ENCODE measurements around the gene C17orf75. TPM values are rescaled to one million over a fixed set of nuclear protein-coding genes. Genes with fewer than 3 reads are reported as not detected.
"Not testable (repeated sequence)": the region's sequence is repeated elsewhere in the genome, so short reads cannot be mapped to it uniquely, and the experiment has no call there.

The C17orf75 gene
- total and polyA plus RNA-seq, 2 of the 8 experiments (the other 6 are each of a cell fraction or from before 2014, with no cell fraction given), result 15.8 to 42.6 TPM

- POLR2A ChIA-PET (ENCODE audit: partially characterized antibody), result interaction anchor here (0.7 to 4.1 kb wide), 6 partner anchors 10 to 1256 kb away, joined by 3 to 17 read pairs (median 4); no protein-coding TSS in a partner anchor
- H3K4me2 ChIP-seq (ENCODE audit: insufficient read depth in 1 of 2, low read depth in 2 of 2, low read length in 2 of 2); H3K27me3 ChIP-seq (replicated peaks in 1 of 4; ENCODE audit: control insufficient read depth in 3 of 4, extremely low read depth in 1 of 4, insufficient read depth in 3 of 4, low read length in 3 of 4); H2BK120ac ChIP-seq (replicated peaks; ENCODE audit: low read depth, low read length); H4K20me1 ChIP-seq (replicated peaks in 1 of 2; ENCODE audit: control insufficient read depth in 1 of 2, insufficient read depth in 2 of 2, low read length in 2 of 2); H2BK15ac ChIP-seq (ENCODE audit: low read length); H3K23me2 ChIP-seq (ENCODE audit: low read depth, low read length); H4K8ac ChIP-seq (ENCODE audit: extremely low read depth, insufficient read depth, low read length); H3K18ac ChIP-seq (ENCODE audit: extremely low read depth, low read length); H3K23ac ChIP-seq (ENCODE audit: insufficient read length); H2BK12ac ChIP-seq (ENCODE audit: low read depth, low read length); H2AFZ ChIP-seq (ENCODE audit: low read length); H3K14ac ChIP-seq (ENCODE audit: insufficient read length); H3K9me3 ChIP-seq (ENCODE audit: insufficient read depth in 2 of 2, low read depth in 1 of 2, low read length in 1 of 2); H3K4me3 ChIP-seq (ENCODE audit: extremely low read depth in 1 of 4, insufficient read depth in 2 of 4, low read depth in 3 of 4, low read length in 4 of 4); H3K4me1 ChIP-seq (replicated peaks in 1 of 4; ENCODE audit: control insufficient read depth in 3 of 4, insufficient read depth in 4 of 4, low read length in 3 of 4); H3K9ac ChIP-seq (replicated peaks in 1 of 4; ENCODE audit: extremely low read depth in 1 of 4, low read depth in 3 of 4, low read length in 3 of 4); H3K4ac ChIP-seq (replicated peaks; ENCODE audit: insufficient read length, low read depth, low read length); H4K91ac ChIP-seq (replicated peaks; ENCODE audit: insufficient read length, low read length); H3K79me2 ChIP-seq (ENCODE audit: control insufficient read depth in 1 of 2, insufficient read depth in 2 of 2, low read length in 2 of 2); FAIRE-seq; H4K5ac ChIP-seq (ENCODE audit: insufficient read length, low read depth, low read length); DNase-seq (ENCODE audit: low read depth in 1 of 2, low spot score in 2 of 2); H2AK5ac ChIP-seq (ENCODE audit: low read depth, low read length); H3K36me3 ChIP-seq (ENCODE audit: control insufficient read depth in 2 of 4, insufficient read depth in 4 of 4, low read length in 3 of 4); H3K27ac ChIP-seq (ENCODE audit: low read depth, low read length); H3K79me1 ChIP-seq (ENCODE audit: low read depth, low read length); H3K56ac ChIP-seq (replicated peaks; ENCODE audit: insufficient read length, low read depth, low read length); H2BK5ac ChIP-seq (ENCODE audit: low read depth, low read length); H2BK20ac ChIP-seq (ENCODE audit: low read length); CTCF ChIA-PET (ENCODE audit: partially characterized antibody): not testable (repeated sequence)
- whole genome bisulfite sequencing, 2 experiments (ENCODE audit: extremely low coverage in 1 of 2, insufficient coverage in 1 of 2, insufficient read length in 1 of 2, insufficient replicate concordance in 2 of 2, low coverage in 1 of 2, low lambda C conversion rate in 2 of 2, missing lambda C conversion rate in 1 of 2), result 95% methylated on average over 14 of the region's 14 CpGs; no CpG with 5 or more reads in 1 of the 2 experiments
Measured at GRCh38 chr17:32388128-32388527, 46.2 kb upstream of the C17orf75 start.
